Erythroblast (primary cell): ENCODE data around the gene SOX6.

ENCODE experiments used
- DNase-seq, 2 experiments: peaks; one replicate each; lab custom pipeline; 2025; lab: John Stamatoyannopoulos, UW
- GATA1 ChIP-seq: IDR thresholded peaks from 2 replicates; pipeline ENCODE4 v1.6.1; 2011; ENCODE audit warnings: low read depth, mild to moderate bottlenecking, control low read depth, low read length, moderate library complexity
- POLR2A ChIP-seq: IDR thresholded peaks from 2 replicates; pipeline ENCODE4 v1.6.1; 2011; ENCODE audit warnings: mild to moderate bottlenecking, low read length

Gene SOX6

DNA sequence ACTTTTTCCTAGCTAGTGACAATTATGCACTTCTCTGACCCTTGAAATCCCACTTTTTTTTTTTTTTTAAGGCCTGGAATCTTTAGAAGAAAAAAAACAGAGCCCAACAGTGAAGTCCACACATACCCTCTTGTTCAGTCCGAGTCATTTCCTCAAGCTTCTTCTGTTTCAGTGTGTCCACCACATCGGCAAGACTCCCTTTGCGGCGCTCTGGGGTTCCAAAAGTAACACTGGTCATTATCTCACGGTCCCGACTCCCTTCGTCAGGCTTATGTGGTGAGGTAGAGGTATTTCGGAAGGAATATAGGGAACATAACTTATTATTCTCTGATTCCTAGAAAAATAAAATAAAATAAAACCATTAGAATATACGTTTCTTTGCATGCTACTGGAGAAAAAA is 38.0 kb downstream of the SOX6 start:
- TF ChIP-seq GATA1 (no peak), POLR2A (no peak)
- DNase-seq: no peak

DNA sequence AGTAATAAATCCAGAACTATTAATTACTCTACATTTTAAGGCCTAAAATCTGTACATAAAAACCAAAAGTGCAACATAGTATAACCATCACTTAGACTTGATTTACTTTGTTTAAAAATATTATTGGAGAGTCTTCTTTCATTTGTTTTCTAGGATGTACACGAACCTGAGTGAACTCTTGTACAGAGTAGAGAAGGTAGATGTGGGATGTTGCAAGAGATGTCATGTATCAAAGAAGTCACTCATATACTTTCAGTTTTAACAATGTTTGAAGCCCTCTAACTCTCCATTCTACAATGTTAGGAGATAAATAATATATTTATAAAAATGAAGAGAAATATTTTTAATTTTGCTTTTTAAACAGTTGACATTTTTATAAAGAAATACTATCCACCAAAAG is 38.6 kb downstream of the SOX6 start:
- DNase-seq: no peak
- TF ChIP-seq GATA1 (no peak), POLR2A (no peak)

DNA sequence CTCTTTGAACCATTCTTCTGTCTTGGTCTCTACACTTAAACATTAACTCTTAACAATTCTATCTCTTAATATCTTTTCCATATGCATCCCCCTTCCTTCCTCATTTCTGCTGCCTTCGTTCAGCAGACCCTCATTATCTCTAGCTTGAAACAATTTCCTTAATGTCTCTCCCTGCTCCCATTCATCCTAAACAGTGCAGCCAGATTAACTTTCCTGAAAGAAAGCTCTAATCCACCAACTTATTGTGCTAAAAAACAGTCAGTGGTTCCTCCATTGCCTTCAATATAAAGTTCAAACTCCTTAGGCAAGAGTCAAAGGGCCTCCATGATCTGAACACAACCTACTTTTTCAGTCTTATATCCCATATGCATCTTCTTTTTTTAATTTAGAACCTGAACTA is 42.5 kb downstream of the SOX6 start:
- no peak for DNase-seq
- TF ChIP-seq POLR2A (no peak), GATA1 (no peak)

DNA sequence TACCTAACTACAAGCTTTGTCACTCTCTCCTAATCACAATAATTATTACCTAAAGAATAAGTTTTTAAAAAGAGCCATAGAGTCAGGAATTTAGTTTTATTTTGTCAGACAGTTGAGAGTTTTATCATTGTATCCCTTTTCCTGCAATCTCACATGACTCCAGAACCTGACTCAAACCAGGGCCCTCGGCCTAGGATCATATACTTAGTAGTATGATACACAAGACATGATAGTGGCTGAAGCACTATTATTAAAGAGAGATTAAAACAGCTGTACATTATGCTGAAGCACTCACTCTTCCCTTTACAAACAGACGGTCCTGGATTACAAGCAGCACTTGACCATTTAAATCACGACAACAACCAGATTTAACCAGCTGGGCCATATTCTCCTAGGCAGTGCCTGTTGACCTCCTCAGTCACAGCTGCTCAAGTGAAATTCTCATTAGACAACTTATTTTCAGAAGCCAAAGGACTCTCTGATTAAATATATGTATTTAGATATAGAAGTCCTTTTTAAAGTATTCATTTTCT is 44.0 kb downstream of the SOX6 start:
- no peak for TF ChIP-seq POLR2A
- TF ChIP-seq GATA1: no peak

DNA sequence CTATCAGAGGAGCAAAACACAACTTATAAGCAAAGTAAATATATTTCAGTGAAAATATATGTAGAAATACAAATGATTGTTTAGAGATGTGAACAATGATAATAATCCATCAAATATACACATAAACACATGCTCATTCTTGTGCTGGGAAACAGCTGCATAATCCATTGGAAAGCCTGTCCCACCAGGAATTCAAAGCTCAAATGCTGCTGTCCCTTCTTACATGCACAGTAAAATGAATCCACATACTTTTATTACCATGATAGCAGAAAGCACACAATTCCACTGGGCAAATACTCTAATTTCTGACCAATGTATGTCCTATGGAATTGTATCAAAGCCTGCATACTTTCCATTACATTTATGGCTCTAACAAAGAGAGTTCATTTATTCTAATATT is 44.5 kb downstream of the SOX6 start:
- no peak for DNase-seq
- TF ChIP-seq POLR2A (no peak), GATA1 (no peak)

More for the DNA sequence above, 44.0 kb downstream of the SOX6 start:
- DNase-seq: no peak

DNA sequence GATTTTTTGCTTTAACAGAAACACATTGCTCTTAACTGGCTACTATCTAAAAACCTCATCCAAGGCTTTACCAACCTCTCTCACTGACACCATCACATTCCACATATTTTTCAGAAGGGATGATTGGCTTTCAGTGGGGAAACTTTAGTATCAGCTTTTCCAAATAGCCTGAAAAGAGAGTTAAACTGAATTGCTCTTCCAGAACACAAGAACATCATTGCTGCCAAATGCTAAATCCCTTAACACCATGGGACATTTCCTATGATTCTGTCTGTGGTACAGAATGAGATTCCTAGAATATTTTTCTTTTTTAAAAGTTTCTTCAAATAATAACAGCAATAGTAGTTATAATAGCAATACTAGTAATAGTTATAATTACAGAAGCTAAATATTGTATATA is 45.4 kb downstream of the SOX6 start:
- TF ChIP-seq GATA1 (no peak), POLR2A (no peak)
- DNase-seq: no peak

GRCh38 chr11:16309226-16309625 is 47.1 kb downstream of the SOX6 start:
- no peak for DNase-seq
- TF ChIP-seq POLR2A: no peak
- no peak for TF ChIP-seq GATA1

DNA sequence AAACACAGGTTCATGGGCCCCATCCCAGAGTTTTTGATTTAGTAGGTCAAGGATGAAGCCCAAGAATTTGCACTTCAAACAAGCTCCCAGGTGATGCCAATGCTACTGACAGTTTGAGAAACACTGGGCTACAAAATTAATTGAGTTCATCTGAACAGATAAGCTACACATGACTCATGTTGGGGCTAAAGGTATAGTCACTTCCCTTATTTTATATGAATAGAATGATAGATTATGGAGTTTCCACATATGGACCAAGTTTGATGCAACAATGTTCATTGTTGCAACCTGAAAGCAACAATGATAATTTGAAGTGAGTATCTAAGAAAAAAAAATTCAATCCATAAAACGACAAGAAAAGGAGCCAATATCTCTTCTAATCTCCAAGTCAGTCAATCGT is 54.9 kb downstream of the SOX6 start:
- no peak for TF ChIP-seq POLR2A
- no peak for TF ChIP-seq GATA1
- DNase-seq: no peak

DNA sequence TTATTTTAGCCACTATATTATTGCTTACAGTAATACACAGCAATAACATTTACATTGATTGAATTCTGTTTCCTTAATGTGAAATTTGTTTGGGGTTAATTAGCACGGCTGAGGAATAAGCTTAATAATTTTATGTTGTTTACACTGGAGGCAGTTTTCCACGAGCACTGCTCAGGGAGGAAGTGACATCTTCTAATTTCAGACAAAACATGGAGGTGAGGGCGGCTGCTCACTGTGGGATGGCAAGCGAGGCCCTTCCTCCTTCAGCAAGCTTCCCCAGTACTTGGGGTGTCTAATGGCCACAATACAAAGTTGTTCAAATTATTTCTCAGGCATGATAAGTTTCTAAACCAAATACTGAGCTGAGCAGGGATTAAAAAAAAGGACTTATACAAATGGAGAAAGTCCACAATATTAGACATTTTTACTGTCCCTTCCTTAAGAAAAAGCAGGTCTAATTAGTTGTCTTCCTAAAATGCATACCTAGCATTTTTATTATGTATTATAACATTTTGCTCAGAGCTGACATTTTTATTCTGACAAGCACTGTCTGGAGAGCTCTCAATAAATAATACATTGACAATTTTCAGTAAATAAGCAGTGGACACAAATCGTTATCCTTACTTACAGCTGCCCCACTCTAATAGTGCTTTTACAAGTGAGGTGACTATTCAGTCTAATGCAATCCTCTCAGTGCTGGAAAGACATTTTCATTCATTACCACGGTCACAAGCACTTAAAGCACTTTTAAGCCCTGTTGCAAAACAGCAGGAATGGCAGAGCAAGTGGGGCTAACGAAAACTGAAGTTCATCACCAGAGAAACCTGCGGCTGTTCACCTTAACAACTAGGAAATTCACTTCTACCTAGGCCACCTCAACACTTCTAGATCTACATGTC is 56.2 kb downstream of the SOX6 start:
- DNase-seq: no peak
- no peak for TF ChIP-seq POLR2A
- no peak for TF ChIP-seq GATA1

- DNase-seq: no peak
- TF ChIP-seq GATA1 (no peak), POLR2A (no peak)
These were observed 57.0 kb downstream of the SOX6 start for GRCh38 chr11:16299390-16299789.

DNA sequence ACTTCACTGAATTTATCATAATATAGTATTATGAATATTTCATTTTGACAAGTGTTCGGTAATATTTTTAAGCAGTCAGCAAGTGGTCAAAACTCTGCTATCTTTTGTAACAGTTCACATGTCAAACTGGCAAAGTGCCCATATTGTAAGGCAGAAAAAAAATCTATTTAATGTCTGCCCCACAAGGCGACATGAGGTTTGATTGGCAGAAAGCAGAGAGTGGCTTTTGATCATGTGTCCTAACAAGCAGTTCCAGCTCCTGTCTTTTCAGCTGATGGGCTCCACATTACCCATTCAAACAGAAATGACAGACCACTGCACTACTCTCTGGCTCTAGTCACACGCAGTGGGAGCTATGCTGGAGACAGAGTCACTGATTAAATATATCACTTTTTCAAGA is 59.0 kb downstream of the SOX6 start:
- TF ChIP-seq GATA1 (no peak), POLR2A (no peak)
- DNase-seq: peak; percentile 59 to 67

DNA sequence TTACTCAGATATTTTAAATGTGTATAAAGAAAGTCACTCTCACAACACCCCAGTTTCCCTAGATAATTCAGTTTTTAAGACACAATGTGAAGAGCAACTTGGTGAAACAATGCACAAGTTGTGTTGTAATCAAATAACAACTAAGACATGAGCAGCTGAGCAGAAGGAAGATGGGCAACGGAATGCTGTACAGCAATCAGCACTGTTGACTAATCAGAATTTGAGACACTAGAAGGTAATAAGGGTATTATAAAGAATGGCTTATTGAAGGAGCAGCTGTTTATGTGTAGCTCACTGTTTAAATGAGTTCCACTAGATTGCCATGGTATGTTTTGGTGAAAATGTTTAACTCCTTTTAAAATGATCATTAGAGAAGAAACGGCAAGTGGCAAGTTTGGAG is 60.1 kb downstream of the SOX6 start:
- TF ChIP-seq POLR2A (no peak), GATA1 (no peak)
- DNase-seq: no peak

- TF ChIP-seq GATA1 (no peak), POLR2A (no peak)
- DNase-seq: no peak
These were observed 60.8 kb downstream of the SOX6 start for GRCh38 chr11:16295592-16295991.

DNA sequence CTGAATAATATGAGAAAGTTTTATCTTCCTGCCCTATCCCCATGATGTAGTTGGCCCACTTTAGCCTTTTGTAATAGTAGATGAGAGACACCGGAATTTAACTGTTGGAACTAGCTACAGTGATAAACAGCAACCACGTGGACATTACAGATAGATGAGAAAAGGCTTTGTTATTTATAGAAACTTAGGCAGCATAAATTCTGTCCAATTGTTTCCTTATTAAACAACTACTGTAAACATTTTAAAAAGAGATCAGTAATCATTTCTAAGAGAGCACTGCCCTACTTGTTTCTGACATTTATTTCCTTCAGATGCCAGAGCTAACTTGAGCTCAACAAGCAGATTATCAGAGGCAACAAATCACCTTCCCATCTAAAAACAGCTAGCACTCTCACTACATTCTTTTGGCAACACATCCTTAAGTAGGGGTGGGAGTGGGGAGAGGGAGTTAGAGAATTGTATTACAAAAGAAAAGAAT is 63.1 kb downstream of the SOX6 start:
- no peak for TF ChIP-seq POLR2A
- TF ChIP-seq GATA1: no peak
- peak in 1 of 2 experiments; percentile 8 for DNase-seq

DNA sequence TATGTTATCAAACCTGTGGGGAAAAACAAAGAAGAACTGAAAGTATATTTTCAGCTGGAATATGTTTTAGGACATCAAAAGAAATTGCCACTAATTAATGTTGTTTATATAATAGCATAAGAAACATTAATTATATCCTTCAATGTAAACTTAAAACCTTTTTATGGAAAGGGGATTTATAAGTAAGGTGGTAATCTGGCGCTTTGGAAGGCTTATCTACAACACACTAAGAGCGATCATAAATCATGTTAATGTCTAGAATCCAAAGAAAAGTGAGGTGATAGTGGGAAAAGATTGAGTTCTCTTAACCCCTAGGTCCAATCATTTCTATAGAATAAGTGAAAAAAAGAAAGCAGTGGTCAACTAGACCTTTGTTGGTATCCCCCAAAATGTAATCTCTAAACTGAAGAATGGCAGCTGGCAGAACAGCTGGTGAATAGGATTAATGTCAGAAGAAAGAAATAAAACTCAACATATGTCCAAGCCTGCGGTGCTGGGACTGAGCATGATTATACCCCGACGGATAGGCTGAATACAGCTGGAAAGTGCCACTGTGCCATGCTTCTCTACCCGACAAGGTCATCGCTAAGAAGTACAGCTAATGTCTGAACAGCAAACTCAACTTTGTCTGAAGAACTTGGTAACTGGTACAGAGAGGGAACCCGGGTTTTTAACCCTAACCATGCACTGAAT is 64.0 kb downstream of the SOX6 start:
- TF ChIP-seq GATA1 (no peak), POLR2A (no peak)
- no peak for DNase-seq
